GM21526 (cell line): ENCODE measurements around the gene NCAPD2.

Experiments used
- ATAC-seq: cut with Tn5 transposase; IDR thresholded peaks from one replicate; pipeline ENCODE4 v1.9.1; 2021; ENCODE audit warnings: moderate library complexity; ENCODE audit not compliant: unreplicated experiment, low FRiP score

NCAPD2 gene, protein sequence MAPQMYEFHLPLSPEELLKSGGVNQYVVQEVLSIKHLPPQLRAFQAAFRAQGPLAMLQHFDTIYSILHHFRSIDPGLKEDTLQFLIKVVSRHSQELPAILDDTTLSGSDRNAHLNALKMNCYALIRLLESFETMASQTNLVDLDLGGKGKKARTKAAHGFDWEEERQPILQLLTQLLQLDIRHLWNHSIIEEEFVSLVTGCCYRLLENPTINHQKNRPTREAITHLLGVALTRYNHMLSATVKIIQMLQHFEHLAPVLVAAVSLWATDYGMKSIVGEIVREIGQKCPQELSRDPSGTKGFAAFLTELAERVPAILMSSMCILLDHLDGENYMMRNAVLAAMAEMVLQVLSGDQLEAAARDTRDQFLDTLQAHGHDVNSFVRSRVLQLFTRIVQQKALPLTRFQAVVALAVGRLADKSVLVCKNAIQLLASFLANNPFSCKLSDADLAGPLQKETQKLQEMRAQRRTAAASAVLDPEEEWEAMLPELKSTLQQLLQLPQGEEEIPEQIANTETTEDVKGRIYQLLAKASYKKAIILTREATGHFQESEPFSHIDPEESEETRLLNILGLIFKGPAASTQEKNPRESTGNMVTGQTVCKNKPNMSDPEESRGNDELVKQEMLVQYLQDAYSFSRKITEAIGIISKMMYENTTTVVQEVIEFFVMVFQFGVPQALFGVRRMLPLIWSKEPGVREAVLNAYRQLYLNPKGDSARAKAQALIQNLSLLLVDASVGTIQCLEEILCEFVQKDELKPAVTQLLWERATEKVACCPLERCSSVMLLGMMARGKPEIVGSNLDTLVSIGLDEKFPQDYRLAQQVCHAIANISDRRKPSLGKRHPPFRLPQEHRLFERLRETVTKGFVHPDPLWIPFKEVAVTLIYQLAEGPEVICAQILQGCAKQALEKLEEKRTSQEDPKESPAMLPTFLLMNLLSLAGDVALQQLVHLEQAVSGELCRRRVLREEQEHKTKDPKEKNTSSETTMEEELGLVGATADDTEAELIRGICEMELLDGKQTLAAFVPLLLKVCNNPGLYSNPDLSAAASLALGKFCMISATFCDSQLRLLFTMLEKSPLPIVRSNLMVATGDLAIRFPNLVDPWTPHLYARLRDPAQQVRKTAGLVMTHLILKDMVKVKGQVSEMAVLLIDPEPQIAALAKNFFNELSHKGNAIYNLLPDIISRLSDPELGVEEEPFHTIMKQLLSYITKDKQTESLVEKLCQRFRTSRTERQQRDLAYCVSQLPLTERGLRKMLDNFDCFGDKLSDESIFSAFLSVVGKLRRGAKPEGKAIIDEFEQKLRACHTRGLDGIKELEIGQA (N-terminal part only)

GRCh38 chr12:6493497-6494257 is at the start of gene NCAPD2:
Gene NCAPD2, plus strand, starts transcription at chr12:6494102. Its CDS starts 997 bp downstream, at chr12:6495099.
- ATAC-seq = peak; percentile 69

- no peak for ATAC-seq
Measured at GRCh38 chr12:6444704-6445688, 48.9 kb upstream of the NCAPD2 start, which contains the start of gene CD27. Gene CD27, plus strand, starts transcription at chr12:6444955. Its CDS starts 141 bp downstream, at chr12:6445096.

GRCh38 chr12:6450091-6450868 is 43.6 kb upstream of the NCAPD2 start:
- no peak for ATAC-seq

DNA sequence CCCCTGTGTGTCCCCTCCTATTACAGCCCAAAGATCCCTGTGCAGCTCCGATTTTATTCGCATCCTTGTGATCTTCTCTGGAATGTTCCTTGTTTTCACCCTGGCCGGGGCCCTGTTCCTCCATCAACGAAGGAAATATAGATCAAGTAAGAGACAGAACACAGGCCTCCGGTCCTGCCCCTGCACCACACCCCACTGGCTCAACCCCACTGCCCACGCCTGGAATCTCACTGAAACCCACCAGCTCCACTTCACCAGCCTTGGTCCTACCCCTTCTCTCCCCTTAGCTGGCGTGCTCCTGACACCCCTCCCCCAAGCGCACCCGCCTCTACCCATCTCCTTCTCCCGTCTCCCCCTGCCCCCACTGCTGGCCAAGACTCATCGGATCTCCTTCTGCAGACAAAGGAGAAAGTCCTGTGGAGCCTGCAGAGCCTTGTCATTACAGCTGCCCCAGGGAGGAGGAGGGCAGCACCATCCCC is 43.0 kb upstream of the NCAPD2 start:
- ATAC-seq = no peak

DNA sequence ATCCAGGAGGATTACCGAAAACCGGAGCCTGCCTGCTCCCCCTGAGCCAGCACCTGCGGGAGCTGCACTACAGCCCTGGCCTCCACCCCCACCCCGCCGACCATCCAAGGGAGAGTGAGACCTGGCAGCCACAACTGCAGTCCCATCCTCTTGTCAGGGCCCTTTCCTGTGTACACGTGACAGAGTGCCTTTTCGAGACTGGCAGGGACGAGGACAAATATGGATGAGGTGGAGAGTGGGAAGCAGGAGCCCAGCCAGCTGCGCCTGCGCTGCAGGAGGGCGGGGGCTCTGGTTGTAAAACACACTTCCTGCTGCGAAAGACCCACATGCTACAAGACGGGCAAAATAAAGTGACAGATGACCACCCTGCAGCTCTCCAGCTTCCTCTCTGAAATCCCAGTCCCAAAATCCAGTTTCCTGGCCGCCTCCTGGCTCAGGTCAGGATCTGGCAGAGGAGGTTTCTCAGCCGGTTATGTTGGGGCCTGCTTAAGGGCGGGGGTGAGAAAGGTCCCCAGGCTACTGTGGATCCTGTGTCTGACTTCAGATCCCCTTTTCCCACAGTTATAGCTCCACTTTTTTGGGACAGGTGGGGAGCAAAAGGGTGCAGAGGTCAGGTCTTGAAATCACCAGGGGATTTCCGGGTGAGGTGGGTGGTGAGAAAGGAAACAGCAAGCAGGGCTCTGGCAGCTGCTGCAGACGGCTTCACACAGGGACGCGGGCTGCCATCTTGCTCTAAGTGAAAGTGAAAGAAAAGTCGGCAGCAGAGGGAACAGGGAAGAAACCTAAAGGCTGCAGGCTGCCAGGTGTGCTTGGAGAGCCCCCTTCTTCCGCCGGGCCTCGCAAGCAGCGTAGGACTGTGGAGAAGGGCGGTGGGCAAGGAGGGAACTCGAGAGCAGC is 42.3 kb upstream of the NCAPD2 start, which contains the start of gene TAPBPL:
Gene TAPBPL (plus strand): TSS at position 695 of the 897 bp plus-strand sequence. CDS start 207 bp downstream, outside the sequence.
- ATAC-seq = no peak

DNA sequence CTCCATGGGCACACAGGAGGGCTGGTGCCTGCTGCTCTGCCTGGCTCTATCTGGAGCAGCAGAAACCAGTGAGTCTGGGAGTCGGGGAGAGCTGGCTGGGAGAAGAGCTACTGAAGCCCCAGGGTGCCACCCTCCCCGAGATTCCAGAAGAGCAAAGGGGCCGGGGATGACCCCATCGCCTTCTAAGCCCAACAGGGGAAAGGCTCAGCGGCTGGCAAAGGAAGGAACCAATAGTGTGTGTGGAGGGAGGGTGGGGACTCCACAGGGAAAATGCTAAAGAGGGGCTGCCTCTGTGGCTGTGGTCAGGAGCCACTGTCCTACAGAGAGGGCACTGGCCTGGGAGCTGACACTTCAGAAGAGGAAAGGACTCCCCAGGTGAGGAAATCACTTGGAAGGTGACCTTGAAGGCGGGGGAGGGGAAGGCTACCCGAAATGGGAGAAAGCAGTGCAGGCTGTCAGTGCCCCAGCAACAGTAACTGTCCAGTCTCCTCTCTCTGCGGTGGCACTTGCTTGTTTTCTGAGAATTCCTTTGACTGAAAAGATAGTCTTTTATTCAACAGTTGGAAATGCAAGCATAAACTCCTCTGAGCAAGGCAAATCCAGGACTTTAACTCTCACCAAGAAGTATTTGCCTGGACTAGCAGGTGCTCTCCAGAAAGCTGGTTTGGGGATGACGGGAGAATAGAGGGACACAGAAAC is 41.5 kb upstream of the NCAPD2 start:
- no peak for ATAC-seq

- ATAC-seq = no peak
Measured at GRCh38 chr12:6452944-6453630, 40.8 kb upstream of the NCAPD2 start.

- no peak for ATAC-seq
Measured at GRCh38 chr12:6457220-6457945, 36.5 kb upstream of the NCAPD2 start.

- ATAC-seq = no peak
Measured at GRCh38 chr12:6458281-6459003, 35.5 kb upstream of the NCAPD2 start.

- no peak for ATAC-seq
Measured at GRCh38 chr12:6459004-6459337, 34.9 kb upstream of the NCAPD2 start.

GRCh38 chr12:6460751-6461371 is 33.0 kb upstream of the NCAPD2 start:
- no peak for ATAC-seq

DNA sequence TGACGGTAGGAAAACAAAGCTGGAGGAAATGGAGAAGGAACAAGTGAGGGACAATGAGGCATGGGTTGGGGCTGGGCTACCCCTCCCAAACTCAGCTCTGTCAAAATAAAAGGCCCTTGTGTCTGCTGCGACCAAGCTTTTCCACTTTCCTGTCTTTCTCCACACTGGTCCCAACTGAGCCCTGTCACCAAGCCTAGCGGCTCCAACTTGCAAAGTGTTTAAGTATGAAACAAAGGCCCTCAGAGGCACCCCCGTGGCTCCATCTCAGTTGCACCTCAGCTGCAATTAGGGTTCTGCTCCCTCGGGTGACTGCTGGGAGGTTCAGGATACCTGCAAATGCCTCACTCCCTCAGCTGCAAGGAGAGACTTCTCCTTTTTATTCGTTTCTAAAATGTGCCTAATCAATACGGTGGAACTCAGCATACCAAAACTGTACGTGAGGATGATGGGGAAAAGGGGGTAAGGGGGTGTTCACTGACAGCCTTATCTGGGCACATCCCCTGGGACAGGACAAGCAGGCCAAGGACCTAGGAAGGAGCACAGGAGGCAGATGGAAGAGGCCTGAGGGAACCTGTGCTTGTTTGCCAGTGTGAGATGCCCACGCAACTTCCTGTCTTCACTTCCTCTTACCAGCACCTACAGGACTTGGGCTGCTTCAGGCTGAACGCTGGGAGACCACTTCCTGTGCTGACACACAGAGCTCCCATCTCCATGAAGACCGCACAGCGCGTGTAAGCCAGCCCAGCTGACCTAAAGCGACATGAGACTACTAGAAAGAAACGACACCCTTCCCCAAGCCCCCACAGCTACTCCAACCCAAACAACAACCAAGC is 32.3 kb upstream of the NCAPD2 start:
- ATAC-seq = peak; percentile 51
